NCI-H2171 (cell line): ENCODE data around the gene MEI1.

Experiments used
- DNase-seq: peaks from one replicate; lab custom pipeline; 2025; lab: John Stamatoyannopoulos, UW

MEI1 gene

GRCh38 chr22:41742918-41743317 is 43.6 kb downstream of the MEI1 start:
- no peak for DNase-seq

GRCh38 chr22:41745968-41746367 is 46.7 kb downstream of the MEI1 start:
- DNase-seq: no peak

- peak; percentile 47 for DNase-seq
Observed at GRCh38 chr22:41746567-41747400, 47.5 kb downstream of the MEI1 start.

GRCh38 chr22:41752011-41752970 is 53.0 kb downstream of the MEI1 start:
- DNase-seq: no peak

- no peak for DNase-seq
Observed at GRCh38 chr22:41753984-41754383, 54.7 kb downstream of the MEI1 start.

- DNase-seq: no peak
Observed at GRCh38 chr22:41757502-41757901, 58.2 kb downstream of the MEI1 start.

GRCh38 chr22:41758231-41758630 is 58.9 kb downstream of the MEI1 start:
- DNase-seq: no peak

- no peak for DNase-seq
Observed at GRCh38 chr22:41762980-41763779, 63.9 kb downstream of the MEI1 start.

- DNase-seq: no peak
Observed at GRCh38 chr22:41766476-41766875, 67.2 kb downstream of the MEI1 start.

- no peak for DNase-seq
Observed at GRCh38 chr22:41768430-41768829, 69.1 kb downstream of the MEI1 start.

- DNase-seq: no peak
Observed at GRCh38 chr22:41770715-41771468, 71.6 kb downstream of the MEI1 start.

- DNase-seq: no peak
Observed at GRCh38 chr22:41772198-41772597, 72.9 kb downstream of the MEI1 start.

GRCh38 chr22:41772645-41773044 is 73.3 kb downstream of the MEI1 start:
- no peak for DNase-seq

- no peak for DNase-seq
Observed at GRCh38 chr22:41775338-41775737, 76.0 kb downstream of the MEI1 start.

- DNase-seq: no peak
Observed at GRCh38 chr22:41775976-41776375, 76.7 kb downstream of the MEI1 start.

GRCh38 chr22:41776381-41776780 is 77.1 kb downstream of the MEI1 start:
- DNase-seq: no peak

GRCh38 chr22:41777749-41778425 is 78.6 kb downstream of the MEI1 start:
- DNase-seq: no peak

GRCh38 chr22:41779929-41780505 is 80.7 kb downstream of the MEI1 start:
- no peak for DNase-seq

- DNase-seq: no peak
Observed at GRCh38 chr22:41780746-41781505, 81.6 kb downstream of the MEI1 start.

GRCh38 chr22:41781507-41781906 is 82.2 kb downstream of the MEI1 start:
- DNase-seq: no peak
